Thymus (tissue), 11 donors: ENCODE data around the gene GTF3C4. TPM values are rescaled to one million over a fixed set of nuclear protein-coding genes. Genes with fewer than 3 reads are reported as not detected.

Experiments used
- DNase-seq, 9 donors: peaks; one replicate each; pipeline ENCODE4 v3.0.0-alpha.2; 2013; ENCODE audit warnings: low spot score in 9 of 9, low read depth in 6 of 9, missing footprints in 1 of 9
- H3K27ac ChIP-seq, 2 donors: one replicate each; pipeline ENCODE4 v1.5.1; 2013; ENCODE audit warnings: control low read depth in 1 of 2, low read depth in 1 of 2, low read length in 1 of 2, mild to moderate bottlenecking in 1 of 2, moderate library complexity in 1 of 2
- H3K27me3 ChIP-seq, 2 donors: one replicate each; pipeline ENCODE4 v1.5.1; 2013; ENCODE audit warnings: low read length in 1 of 2; ENCODE audit not compliant: control insufficient read depth in 2 of 2, insufficient read depth in 1 of 2
- H3K36me3 ChIP-seq, 2 donors: one replicate each; pipeline ENCODE4 v1.5.1; 2013; ENCODE audit warnings: low read length in 1 of 2, mild to moderate bottlenecking in 1 of 2, moderate library complexity in 1 of 2; ENCODE audit not compliant: control insufficient read depth in 2 of 2, insufficient read depth in 2 of 2
- H3K4me1 ChIP-seq, 2 donors: one replicate each; pipeline ENCODE4 v1.5.1; 2013; ENCODE audit warnings: low read length in 2 of 2; ENCODE audit not compliant: control insufficient read depth in 2 of 2, insufficient read depth in 2 of 2
- H3K4me3 ChIP-seq, 2 donors: one replicate each; pipeline ENCODE4 v1.5.1; 2013; ENCODE audit warnings: low read length in 2 of 2, control low read depth in 1 of 2, mild to moderate bottlenecking in 1 of 2
- H3K9me3 ChIP-seq, 2 donors: one replicate each; pipeline ENCODE4 v1.5.1; 2013; ENCODE audit warnings: low read length in 1 of 2, mild to moderate bottlenecking in 1 of 2; ENCODE audit not compliant: control insufficient read depth in 2 of 2, insufficient read depth in 1 of 2
- WGBS: extraction: QIAGEN DNeasy Blood & Tissue Kit; methylation state at CpG from one replicate; pipeline ENCODE4 v1.1.7; 2013; 5-methylcytosine and 5-hydroxymethylcytosine counted together
- polyA plus RNA-seq: library from polyadenylated mRNA; stranded (reverse); fragments of 200-250 nt; gene quantifications from one replicate; pipeline ENCODE4 v1.2.3, GENCODE V29; 2013
- total RNA-seq: library from RNA; stranded (reverse); fragments of 120-200 nt; gene quantifications from one replicate; pipeline ENCODE4 v1.2.4, GENCODE V29; 2013
- donor health status: healthy.

GTF3C4 gene
- total and polyA plus RNA-seq, 2 donors: 4.7 to 9.2 TPM

DNA sequence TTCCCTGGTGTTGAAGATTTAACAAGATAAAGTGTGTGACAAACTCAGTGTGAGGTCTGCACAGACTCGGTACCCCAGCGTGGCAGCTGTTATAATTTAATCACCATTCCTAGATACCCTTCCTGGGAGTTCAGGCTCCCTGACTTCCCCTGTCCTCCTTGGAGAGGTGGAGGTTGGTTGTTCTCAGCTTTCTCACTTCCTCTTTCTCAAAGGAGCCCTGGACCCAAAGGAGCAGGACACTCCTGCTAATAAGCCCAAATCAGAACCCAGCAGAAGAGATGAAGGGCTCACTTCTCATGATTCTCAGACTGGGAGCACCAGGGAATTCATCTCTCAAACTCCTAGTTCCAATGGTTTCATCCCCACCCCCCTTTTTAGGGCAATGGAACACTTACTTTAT, 58.2 kb downstream of the GTF3C4 start:
- DNase-seq: no peak
- H3K9me3 ChIP-seq: no peaks in the 10 kb centered on the region
- H3K4me3 ChIP-seq: no peak overlapping the region
- no peaks in the 10 kb centered on the region for H3K36me3 ChIP-seq
- no peak overlapping the region for H3K27ac ChIP-seq
- 88% methylated on average over 2 of the region's 2 CpGs for WGBS
- peaks cover 0 to 21% of the 10 kb centered on the region in 2 donors for H3K4me1 ChIP-seq
- peaks cover 0 to 6% of the 10 kb centered on the region in 2 donors for H3K27me3 ChIP-seq

GRCh38 chr9:132729235-132729890, 59.1 kb downstream of the GTF3C4 start:
- WGBS: 83% methylated on average over 5 of the region's 5 CpGs
- Histone ChIP-seq H3K4me1 (peaks cover 0 to 29% of the 10 kb centered on the region in 2 donors), H3K27me3 (peaks cover 0 to 4% of the 10 kb centered on the region in 2 donors), H3K27ac (no peak overlapping the region), H3K4me3 (no peak overlapping the region), H3K36me3 (no peaks in the 10 kb centered on the region), H3K9me3 (no peaks in the 10 kb centered on the region)
- DNase-seq: no peak

GRCh38 chr9:132730054-132731033, 60.1 kb downstream of the GTF3C4 start:
- no peaks in the 10 kb centered on the region for H3K9me3 ChIP-seq
- no peak overlapping the region for H3K4me3 ChIP-seq
- WGBS: 93% methylated on average over 16 of the region's 16 CpGs
- DNase-seq: no peak
- peaks cover 0 to 32% of the 10 kb centered on the region in 2 donors for H3K4me1 ChIP-seq
- H3K36me3 ChIP-seq: no peaks in the 10 kb centered on the region
- H3K27ac ChIP-seq: no peak overlapping the region
- peaks cover 0 to 4% of the 10 kb centered on the region in 2 donors for H3K27me3 ChIP-seq

- peaks cover 0 to 32% of the 10 kb centered on the region in 2 donors for H3K4me1 ChIP-seq
- H3K36me3 ChIP-seq: no peaks in the 10 kb centered on the region
- no peaks in the 10 kb centered on the region for H3K9me3 ChIP-seq
- H3K27ac ChIP-seq: no peak overlapping the region
- 82% methylated on average over 3 of the region's 3 CpGs for WGBS
- no peak overlapping the region for H3K4me3 ChIP-seq
- no peak for DNase-seq
- H3K27me3 ChIP-seq: peaks cover 0 to 4% of the 10 kb centered on the region in 2 donors
These were observed 61.0 kb downstream of the GTF3C4 start for GRCh38 chr9:132731230-132731629.

DNA sequence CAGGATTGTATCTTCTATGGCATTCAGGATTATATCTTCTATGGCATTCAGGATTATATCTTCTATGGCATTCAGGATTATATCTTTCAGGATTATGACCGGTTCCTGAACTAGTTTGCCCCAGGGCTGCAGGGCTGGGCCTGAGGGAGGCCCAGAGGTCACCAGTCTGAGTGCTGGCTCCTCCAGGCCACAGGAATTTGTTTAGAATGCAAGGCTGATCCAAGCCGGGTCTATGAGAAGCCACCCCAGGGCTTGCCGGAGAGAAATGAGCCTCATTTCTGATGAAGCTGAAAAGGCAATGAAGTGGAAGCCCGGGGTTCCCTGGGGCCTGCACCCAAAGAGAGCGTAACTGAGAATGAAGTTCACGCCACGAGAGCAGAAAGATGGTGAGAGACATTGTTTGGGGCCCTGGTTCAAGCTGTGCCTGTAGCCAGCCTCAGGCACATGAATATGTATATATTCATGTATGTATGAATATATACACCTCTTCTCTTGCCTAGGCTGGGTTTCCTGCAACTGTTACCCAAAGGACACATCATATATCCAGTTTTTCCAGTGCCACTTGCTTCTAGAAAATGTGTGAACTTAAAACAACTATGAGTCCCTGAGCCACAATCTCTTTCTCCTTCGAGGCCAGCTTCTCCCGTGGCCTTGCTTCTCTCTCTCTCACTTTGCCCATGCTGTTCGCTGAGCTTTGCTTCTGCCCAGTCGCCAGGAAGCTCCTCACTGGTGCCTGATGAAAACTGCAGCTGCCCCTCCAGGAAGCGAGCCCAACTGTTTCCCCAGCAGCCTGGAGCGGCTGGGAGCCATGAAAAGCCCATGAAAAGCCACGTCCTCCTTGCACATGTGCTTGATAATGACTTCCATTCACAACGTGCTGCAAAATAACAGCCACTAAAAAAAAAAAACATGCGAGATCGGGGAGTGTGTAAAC, 62.3 kb downstream of the GTF3C4 start:
- Histone ChIP-seq H3K9me3 (no peaks in the 10 kb centered on the region), H3K27me3 (peaks cover 0 to 2% of the 10 kb centered on the region in 2 donors), H3K27ac (peak overlapping the region in 1 of 2 donors; percentile 91), H3K4me1 (peaks cover 0 to 32% of the 10 kb centered on the region in 2 donors), H3K4me3 (no peak overlapping the region), H3K36me3 (no peaks in the 10 kb centered on the region)
- DNase-seq: peak in 1 of 9 donors; percentile 2
- WGBS: 74% methylated on average over 17 of the region's 17 CpGs

DNA sequence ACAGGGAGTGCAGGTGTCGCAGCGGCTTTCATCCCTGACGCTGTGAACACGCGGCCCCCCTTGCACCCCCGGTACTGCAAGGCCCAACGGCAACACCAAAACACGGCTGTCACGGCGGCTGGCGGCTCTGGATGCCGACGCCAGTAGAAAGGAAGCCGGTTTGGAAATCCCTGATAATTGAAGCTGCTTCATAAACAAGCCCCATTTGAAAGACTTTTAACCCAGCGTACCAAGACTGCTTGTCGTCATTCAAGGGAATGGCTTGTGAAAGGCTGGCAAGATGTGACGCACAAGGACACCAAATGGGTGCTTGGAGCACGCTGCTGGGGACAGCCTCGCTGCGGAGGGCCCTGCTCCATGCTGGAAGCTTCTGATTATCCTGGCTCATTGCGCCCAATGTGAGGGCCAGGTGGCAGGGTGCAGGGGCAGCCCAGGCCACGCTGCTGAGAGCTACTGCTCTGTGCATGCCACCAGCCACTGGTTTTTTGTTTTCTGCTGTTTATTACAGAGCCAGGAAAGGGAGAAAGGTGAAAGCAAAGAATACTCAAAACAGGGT, 63.1 kb downstream of the GTF3C4 start:
- H3K27ac ChIP-seq: peak overlapping the region; percentile 8 to 91
- DNase-seq: peak in 5 of 9 donors; percentile 4 to 66 (median 19)
- H3K27me3 ChIP-seq: no peaks in the 10 kb centered on the region
- peaks cover 0 to 32% of the 10 kb centered on the region in 2 donors for H3K4me1 ChIP-seq
- H3K9me3 ChIP-seq: no peaks in the 10 kb centered on the region
- no peaks in the 10 kb centered on the region for H3K36me3 ChIP-seq
- WGBS: 83% methylated on average over 22 of the region's 22 CpGs
- H3K4me3 ChIP-seq: no peak overlapping the region

- peaks cover 0 to 5% of the 10 kb centered on the region in 2 donors for H3K9me3 ChIP-seq
- H3K36me3 ChIP-seq: no peaks in the 10 kb centered on the region
- WGBS: 97% methylated on average over 9 of the region's 9 CpGs
- peaks cover 0 to 25% of the 10 kb centered on the region in 2 donors for H3K4me1 ChIP-seq
- no peak overlapping the region for H3K27ac ChIP-seq
- no peak overlapping the region for H3K4me3 ChIP-seq
- no peak for DNase-seq
- peaks cover 14 to 24% of the 10 kb centered on the region in 2 donors for H3K27me3 ChIP-seq
These were observed 69.5 kb downstream of the GTF3C4 start for GRCh38 chr9:132739710-132740310.
